Jurkat, Clone E6-1 (cell line): ENCODE results near the gene LSM4.

Source experiments
- DNase-seq: peaks from one replicate; pipeline ENCODE4 v3.0.0-alpha.2; 2011; ENCODE audit warnings: low read depth, low spot score
- H3K4me3 ChIP-seq: 2 replicates; pipeline ENCODE4 v1.5.1; 2011; ENCODE audit warnings: mild to moderate bottlenecking, low read length, control low read depth, moderate library complexity

Gene LSM4

DNA sequence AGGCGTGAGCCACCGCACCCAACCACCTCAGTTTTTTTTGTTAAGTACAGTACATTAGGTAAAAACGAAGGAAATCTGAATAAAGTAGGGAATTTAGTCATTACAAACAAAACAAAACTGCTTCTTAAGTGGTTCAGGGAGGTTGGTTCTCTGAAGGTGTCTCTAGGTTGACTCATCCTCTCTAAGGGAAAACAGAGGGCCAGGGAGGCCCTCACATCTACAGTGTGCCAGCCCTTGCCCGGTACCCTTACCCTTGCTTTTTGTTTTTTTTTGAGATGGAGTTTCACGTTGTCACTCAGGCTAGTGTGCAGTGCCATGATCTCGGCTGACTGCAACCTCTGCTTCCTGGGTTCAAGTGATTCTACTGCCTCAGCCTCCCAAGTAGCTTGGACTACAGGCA lies 24.3 kb downstream of the LSM4 start:
- H3K4me3 ChIP-seq, result no peak overlapping the region
- no peak for DNase-seq

DNA sequence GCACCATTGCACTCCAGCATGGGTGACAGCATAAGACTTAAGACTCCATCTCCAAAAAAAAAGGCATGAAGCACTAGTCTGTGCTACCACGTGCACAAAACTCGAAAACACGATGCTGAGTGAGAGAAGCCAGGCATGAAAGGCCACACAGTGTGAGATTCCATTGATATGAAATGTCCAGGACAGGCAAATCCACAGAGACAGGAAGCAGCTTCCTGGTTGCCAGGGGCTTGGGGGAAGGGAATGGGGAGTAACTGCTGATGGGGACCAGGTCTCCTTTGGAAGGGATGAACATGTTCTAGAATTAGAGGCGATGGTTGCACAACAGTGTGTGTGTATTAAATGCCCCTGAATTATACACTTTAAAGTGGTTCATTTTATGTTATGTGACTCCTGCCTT lies 25.6 kb downstream of the LSM4 start:
- no peak for DNase-seq

DNA sequence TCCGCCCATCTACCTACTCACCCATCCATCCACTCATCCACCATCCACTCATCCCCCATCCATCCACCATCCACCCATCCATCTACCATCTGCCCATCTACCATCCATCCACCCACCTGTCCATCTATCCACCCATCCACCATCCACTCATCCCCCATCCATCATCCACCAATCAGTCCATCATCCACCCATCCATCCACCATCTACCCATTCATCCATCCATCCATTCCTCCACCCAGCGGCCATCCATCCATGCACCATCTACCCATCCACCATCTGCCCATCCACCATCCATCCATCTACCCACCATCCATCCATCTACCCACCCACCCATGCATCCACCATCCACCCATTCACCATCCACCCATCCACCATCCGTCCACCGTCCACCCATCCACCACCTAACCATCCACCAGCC lies 27.8 kb downstream of the LSM4 start:
- no peak overlapping the region for H3K4me3 ChIP-seq
- DNase-seq, result no peak

More for the DNA sequence above, 25.6 kb downstream of the LSM4 start:
- no peak overlapping the region for H3K4me3 ChIP-seq

DNA sequence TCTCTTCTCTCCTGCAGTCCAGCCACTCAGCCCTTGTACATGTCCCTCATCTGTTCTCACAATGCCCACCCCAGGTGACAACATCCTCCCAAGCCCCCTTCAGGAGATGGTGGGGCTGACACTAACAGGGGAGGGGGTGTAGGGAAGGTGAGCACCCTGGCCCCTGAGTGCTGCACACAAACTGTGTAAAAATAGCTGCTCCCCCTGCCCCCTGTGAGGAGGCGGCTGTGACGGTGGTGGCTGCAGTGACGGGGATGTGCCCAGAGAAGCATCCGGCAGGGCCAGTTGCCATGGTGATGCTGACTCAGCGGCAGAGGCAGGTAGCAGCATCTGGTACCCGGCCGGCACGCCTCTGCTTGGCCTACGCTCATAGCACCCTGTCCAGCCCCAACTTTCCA lies 28.4 kb downstream of the LSM4 start:
- no peak for DNase-seq
- no peak overlapping the region for H3K4me3 ChIP-seq

DNA sequence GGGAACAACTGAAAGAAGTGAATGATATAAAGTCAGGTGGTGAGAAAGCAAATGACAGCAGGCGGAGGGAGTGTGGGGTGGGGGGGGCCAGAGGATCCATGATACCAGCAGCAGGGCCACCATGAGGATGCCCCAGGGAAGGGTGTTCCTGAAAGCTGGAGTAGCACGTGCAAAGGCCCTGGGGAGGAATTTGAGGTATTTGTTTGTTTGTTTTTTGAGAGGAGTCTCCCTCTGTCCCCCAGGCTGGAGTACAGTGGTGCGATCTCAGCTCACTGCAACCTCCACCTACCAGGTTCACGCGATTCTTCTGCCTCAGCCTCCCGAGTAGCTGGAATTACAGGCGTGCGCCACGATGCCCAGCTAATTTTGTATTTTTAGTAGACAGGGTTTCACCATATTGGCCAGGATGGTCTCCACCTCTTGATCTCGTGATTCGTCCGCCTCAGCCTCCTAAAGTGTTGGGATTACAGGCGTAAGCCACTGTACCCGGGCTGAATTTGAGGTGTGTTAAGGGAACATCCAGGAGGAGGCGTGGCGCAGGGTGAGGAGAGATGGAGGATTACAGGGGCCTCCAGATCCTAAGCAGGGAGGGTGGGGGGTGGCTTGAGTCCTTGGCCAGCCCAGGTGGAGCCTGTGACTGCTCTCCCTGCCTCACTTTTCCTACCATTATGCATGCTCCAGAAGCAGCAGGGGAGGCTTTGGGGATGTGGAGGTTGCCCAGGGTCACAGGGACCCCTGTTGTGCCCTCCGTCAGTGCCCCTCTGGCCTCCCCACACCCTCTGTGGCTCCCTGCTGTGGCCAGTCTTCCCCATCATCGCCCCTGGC lies 29.0 kb downstream of the LSM4 start:
- DNase-seq, result no peak

DNA sequence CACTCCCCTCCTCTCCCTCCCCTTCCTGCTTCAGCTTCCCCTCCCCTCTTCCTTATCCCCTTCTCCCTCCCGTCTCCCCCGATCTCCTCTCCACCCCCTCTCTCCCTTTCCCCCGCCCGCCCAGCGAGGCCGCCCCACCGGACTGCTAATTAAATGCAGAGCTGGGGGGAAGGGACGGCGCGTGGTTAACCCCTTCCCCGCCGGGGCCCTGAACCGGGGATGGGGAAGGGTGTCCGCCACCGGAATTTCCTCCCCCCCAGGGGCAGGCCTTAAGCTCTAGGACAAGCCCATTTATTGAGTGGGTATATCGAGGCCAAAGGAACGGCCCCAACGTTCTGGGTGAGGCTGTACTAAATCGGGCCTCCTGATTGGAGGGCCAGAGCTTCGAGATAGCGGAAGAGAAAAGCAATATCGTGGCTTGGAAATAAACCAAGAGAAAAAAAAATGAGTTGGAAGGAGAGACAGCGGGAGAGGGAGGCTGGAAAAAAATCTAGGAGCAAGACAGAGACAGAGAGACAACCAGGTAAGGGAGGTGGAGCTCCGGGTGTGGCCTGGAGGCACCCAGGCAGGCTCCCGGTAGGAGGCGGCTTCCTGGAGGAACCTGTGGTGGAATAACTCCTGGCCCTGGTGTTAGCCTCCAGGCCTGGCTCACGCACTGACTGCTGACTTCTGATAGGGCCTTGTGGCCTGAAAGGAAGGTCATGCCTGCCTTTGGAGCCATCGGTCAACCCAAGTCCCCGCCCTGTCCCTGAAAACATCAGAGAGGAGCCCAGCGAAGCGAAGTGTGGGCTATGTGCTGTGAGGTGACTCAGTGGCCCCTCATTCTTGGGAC lies 29.9 kb downstream of the LSM4 start:
- peak; percentile 36 for DNase-seq
- H3K4me3 ChIP-seq, result peak overlapping the region; percentile 82

More for the DNA sequence above, 29.0 kb downstream of the LSM4 start:
- no peak overlapping the region for H3K4me3 ChIP-seq

DNA sequence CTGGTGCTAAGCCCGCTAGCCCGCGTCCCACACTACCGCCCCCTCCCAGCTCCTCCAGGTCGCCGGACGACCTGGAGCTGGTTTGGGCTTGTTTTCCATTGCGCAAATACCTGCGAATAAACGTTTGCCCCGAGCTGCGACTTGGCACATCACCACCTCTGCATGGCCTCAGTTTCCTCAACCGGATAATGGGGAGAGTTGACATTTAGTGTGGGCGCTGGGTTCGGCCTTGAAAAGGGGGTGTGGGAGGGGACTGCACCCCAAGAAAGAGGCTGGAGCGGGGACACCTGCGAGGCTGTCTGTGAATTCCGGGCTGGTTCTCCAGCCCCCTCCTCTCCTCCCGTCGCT lies 30.4 kb downstream of the LSM4 start:
- DNase-seq, result no peak
- peak overlapping the region; percentile 82 for H3K4me3 ChIP-seq

DNA sequence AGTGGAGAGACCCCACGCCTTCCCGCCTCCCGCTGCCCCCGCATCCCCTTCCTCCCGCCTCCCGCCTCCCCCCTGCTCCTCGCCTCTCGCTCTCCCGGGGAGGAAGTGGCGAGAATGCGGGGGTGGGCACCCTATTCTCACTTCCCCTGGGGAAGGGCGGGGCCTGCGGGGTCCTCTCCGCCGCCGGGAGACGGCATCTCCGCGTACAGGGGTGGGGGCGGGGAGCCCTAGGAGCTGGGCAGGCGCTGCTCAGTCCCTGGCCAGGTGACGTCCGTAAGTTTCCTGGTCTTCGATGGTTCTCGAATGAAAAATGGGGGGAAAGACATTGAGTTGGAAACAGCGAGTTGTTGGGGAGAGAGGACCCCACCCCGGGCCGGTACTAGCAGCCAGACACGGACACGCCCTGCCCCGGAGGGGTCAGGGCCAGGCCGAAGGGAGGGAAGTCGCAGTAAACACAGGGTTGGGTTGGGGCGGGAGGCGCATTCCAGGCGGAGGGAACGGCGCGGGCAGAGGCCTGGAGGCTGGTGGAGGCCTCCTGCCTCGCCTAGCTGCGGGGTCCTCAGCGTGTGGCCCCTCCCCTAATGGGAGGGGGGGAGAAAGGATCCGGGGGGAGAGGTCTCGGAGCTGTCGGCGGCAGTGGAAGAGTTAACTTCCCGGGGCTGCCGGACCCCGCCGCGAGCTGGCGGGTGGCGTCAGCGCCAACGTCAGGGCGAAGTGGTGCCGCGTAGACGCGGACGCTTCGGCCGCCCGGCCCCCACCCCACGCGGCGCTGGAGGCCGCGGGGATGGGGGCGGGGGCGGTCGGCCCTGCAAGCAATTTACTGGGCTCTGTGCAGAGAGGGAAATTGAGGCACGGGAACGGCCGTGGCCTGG lies 31.1 kb downstream of the LSM4 start:
- peak; percentile 83 for DNase-seq
- H3K4me3 ChIP-seq, result peak overlapping the region; percentile 82

DNA sequence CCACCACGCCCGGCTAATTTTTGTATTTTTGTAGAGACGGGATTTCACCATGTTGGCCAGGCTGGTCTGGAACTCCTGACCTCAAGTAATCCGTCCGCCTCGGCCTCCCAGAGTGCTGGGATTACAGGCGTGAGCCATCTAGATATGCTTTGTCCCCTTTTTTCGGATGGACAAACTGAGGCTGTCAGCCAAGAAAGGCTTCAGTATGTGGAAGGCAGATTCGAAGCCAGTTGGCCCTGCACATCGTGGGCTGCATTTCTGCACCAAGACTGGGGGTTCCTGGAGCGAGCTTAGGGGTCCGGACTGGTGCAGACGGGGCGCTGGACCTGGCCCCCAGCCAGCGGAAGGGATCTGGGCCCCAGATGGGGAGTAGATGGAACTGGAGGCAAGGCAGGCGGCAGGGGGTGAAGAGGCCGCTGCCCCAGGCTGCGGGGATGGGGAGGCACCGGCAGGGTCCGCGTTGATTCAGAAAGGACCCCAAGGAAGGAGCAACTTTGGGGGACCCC lies 31.8 kb downstream of the LSM4 start:
- H3K4me3 ChIP-seq, result peak overlapping the region; percentile 82
- no peak for DNase-seq

DNA sequence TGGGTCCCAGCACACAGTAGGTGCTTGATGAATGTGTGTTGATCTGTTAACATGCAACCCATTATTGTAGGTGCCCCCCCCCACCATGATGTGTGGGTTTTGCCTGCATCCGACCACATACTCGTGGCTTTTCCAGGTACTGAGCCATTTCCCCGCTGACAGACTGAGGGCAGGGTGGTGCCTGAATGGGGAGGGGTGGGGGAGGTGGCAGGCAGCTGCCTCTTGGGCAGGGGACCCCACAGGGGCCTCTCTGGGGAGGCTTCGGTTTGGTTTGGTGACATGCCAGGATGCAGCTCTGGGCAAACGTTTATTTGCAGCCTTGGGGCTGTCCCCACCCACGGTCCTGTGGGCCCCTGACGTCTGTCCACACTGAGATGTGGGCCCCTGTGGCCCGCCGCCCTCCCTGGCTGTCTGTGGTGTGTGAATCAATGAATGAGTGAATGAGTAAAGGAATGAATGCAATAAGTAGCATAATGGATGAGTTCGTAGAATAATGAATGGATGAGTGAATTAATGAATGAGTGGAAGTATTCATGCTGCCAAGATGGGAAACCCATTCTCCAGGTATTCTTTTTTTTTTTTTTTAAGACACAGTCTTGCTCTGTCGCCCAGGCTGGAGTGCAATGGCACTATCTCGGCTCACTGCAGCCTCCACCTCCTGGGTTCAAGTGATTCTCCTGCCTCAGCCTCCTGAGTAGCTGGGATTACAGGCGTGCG lies 32.4 kb downstream of the LSM4 start:
- no peak overlapping the region; the same call in 1 of the 2 replicates for H3K4me3 ChIP-seq
- DNase-seq, result peak; percentile 87

DNA sequence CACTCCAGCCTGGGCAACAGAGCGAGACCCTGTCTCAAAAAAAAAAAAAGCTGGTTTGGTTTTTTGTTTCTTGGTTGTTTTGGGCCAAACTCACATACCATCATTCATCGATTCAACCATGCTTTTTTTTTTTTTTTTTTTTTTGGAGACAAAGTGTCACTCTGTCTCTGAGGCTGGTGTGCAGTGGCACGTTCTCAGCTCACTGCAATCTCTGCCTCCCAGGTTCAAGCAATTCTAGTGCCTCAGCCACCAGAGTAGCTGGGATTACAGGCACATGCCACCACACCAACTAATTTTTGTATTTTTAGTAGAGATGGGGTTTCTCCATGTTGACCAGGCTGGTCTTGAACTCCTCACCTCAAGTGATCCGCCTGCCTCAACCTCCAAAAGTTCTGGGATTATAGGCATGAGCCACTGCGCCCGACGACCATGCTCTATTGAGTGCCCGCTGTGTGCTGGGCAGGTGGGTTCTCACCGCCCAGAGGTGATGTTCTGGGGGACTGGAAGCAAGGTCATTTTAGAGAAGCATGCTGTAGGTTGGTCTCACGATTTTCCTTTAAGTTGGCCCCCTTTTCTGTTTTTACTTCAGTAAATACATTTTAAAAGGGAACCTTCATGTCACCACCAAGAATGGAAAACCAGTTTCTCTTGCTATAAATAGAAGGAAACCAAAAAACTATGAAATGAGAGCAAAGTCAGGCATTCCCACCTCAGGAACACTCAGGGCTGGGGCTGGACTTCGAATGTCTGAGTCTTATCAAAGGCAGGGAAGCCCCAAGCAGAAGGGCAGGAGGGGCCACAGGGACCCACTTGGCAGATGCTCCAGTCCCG lies 33.2 kb downstream of the LSM4 start:
- no peak overlapping the region for H3K4me3 ChIP-seq
- DNase-seq, result no peak

DNA sequence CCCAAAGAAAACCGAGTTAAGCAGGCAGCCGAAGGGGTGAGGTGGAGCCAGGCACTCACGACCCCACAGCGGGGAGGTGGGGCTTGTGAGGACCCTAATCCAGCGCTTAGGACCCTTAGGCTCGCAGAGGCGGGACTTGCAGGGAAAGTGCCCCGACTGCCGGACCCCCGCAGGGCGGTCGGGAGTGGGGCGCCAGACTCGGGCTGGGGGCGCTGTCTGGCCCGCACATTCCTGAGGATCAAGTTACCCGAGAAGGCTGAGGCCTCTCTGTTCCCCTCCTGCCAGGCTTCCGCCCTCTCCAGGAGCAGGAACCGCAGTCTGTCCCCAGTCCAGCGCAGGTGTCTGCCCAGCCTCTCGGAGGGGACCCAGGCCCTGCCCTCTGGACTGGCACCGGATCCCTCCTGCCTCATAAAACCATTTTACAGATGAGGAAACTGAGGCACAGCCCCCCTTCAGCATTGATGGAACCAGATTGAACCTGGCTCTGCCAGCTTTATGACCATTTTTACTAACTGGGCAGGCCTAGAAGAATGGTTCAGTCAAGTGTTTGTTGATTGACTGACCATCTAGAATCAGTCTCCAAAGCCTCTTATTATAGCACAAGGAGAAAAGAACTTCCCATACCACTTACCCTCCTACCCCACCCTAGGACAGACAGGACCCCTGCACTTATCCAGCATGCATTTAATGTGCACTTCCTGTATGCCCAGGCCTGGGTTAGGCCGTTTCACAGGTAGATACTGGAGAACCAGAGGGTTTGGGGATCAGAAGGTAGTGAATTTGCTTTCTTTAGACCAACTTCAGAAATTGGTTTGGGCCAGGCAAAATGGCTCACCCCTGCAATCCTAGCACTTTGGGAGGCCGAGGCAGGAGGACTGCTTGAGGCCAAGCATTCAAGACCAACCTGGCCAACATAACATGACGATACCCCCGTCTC lies 34.8 kb downstream of the LSM4 start:
- DNase-seq, result no peak
- H3K4me3 ChIP-seq, result no peak overlapping the region

DNA sequence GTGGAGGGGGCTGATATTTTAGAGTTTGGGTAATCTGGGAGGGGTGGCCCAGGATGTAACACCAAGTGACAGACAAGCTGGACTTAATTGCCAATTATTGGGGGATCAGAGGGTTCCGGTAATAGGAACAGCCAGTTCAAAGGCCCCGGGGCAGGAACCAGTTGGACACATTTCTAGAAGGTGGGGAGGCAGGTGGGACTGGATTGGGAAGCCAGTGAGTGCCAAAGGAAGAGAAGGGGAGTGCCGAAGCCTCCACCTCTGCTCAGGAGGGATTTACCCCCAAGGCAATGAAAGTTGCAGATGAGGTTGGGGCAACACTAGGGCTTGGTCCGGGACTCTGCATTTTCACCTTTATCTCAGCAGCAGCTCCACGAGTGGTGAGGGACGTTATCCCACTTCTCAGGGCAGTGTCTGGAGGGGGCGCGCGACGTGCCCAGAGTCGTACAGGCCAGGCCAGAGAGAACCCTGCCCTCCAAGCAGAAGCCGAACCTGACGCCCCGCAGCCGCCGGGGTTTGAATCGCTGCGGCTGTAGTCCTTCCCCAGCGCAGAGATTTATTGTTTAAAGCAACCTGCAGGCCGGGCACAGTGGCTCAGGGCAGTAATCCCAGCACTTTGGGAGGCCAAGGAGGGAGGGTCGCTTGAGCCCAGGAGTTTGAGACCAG lies 35.8 kb downstream of the LSM4 start:
- no peak for DNase-seq
- H3K4me3 ChIP-seq, result no peak overlapping the region

DNA sequence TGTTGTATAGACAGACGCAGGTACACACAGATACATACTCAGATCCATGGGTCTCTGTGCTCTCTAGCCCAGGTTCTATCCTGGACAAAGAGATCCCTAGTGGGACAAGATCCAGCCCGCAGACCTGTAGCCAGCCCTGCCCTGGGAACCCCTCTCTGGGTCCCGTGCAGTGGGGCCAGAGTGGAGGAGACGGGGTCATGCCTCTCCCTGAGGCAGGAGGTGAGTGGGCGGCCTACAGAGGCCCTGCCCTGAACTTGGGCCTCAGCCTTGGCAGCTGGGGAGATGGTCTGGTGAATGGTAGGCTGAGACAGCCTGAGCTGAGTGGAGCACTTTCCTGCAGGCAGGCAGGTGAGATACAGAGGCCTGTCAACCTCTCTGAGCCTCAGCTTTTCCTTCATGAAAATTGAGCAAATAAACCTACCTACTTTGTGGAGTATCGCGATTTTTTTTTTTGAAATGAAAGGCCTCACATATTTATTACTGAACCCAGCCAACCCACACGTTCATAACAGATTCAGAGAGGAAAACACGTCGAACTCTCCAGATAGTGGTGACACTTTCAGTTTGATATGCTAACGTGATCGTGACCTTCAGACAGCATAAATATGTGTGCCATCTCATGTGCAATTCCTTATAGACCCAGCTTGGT lies 38.0 kb downstream of the LSM4 start:
- H3K4me3 ChIP-seq, result no peak overlapping the region
- no peak for DNase-seq

DNA sequence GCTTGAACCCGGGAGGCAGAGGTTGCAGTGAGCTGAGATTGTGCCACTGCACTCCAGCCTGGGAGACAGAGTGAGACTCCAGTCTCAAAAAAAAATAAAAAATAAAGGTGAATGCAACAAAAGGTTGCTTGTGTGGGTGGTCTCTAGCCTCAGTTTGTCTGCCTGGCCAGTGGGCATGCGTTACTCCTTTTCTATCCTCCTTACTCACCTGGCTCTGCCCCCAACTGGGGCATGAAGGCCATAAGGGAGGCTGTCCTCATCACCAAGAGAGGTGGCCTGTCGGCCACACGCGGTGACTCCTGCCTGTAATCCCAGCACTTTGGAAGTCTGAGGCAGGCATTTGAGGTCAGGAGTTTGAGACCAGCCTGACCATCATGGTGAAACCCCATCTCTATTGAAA lies 39.5 kb downstream of the LSM4 start:
- H3K4me3 ChIP-seq, result no peak overlapping the region
- DNase-seq, result no peak

DNA sequence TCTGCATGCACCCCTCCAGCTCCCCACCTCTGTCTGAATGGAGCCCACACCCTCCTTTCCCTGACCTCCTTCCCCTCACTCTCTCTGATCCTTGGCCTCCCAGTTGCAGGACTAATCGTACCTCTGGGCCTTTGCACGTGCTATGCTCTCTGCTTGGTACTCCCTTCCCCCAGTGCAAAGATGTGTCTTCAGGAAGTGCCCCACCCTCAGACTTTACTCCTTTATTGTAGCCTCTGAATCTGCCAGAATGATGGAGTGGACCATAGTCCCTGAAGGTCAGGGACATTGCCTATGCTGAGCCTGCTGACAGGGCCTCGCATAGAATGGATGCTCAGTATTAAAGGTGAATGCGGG lies 40.1 kb downstream of the LSM4 start:
- no peak for DNase-seq
- peak overlapping the region; percentile 70 for H3K4me3 ChIP-seq
